GM10248 (cell line): ENCODE measurements around the gene CMTR1.

Experiments used
- CTCF ChIA-PET: fragments of 300-600 bp; sonication (Branson Sonifier 250); formaldehyde crosslinking; extraction: SDS; loops from one replicate; lab custom pipeline; 2021; ENCODE audit warnings: antibody characterized with exemption; lab: Yijun Ruan, JAX
- POLR2A ChIA-PET: fragments of 350-650 bp; sonication (Branson Sonifier 250); formaldehyde crosslinking; extraction: SDS; loops from one replicate; lab custom pipeline; 2020; ENCODE audit warnings: antibody characterized with exemption; lab: Yijun Ruan, JAX
- DNase-seq: peaks from one replicate; pipeline ENCODE4 v3.0.0; 2012; ENCODE audit errors: extremely low spot score
- CTCF ChIP-seq: IDR thresholded peaks from 2 replicates; pipeline ENCODE4 v1.5.1; 2012; ENCODE audit warnings: mild to moderate bottlenecking, low read depth; ENCODE audit errors: extremely low read depth, missing control alignments, control extremely low read depth

The CMTR1 gene

GRCh38 chr6:37480951-37481534, 48.0 kb downstream of the CMTR1 start:
- no peak for DNase-seq
- POLR2A ChIA-PET = no interaction called here
- CTCF ChIA-PET = interaction anchor here (0.7 to 2.4 kb wide), 4 partner anchors 10 to 85 kb away, joined by 3 to 10 read pairs (median 6); no protein-coding TSS in a partner anchor
- TF ChIP-seq CTCF = no peak

- CTCF ChIA-PET = interaction anchor here (0.7 to 3.3 kb wide), 5 partner anchors 9 to 84 kb away, joined by 3 to 20 read pairs (median 7); no protein-coding TSS in a partner anchor
- DNase-seq = no peak
- TF ChIP-seq CTCF = no peak
- POLR2A ChIA-PET = no interaction called here
Observed at GRCh38 chr6:37481711-37482605, 48.9 kb downstream of the CMTR1 start.

GRCh38 chr6:37482606-37483251, 49.7 kb downstream of the CMTR1 start:
- TF ChIP-seq CTCF = no peak
- POLR2A ChIA-PET = no interaction called here
- CTCF ChIA-PET = interaction anchor here (1.0 to 3.3 kb wide), 5 partner anchors 10 to 210 kb away, joined by 4 to 20 read pairs (median 6); no protein-coding TSS in a partner anchor
- DNase-seq = no peak

GRCh38 chr6:37483252-37483901, 50.4 kb downstream of the CMTR1 start:
- ChIA-PET CTCF (interaction anchor here (0.8 to 3.3 kb wide), 6 partner anchors 9 to 209 kb away, joined by 3 to 20 read pairs (median 4); no protein-coding TSS in a partner anchor), POLR2A (no interaction called here)
- no peak for TF ChIP-seq CTCF

GRCh38 chr6:37483917-37484785, 51.1 kb downstream of the CMTR1 start:
- POLR2A ChIA-PET = no interaction called here
- TF ChIP-seq CTCF = peak; percentile 93
- peak; percentile 88 for DNase-seq
- CTCF ChIA-PET = interaction anchor here (0.8 to 3.3 kb wide), 19 partner anchors 8 to 1010 kb away, joined by 3 to 20 read pairs (median 3); no protein-coding TSS in a partner anchor

More at GRCh38 chr6:37483252-37483901, 50.4 kb downstream of the CMTR1 start:
- no peak for DNase-seq
